Fibroblast of the aortic adventitia (primary cell): Measurements from ENCODE around the gene KRT72. TPM values are rescaled to one million over a fixed set of nuclear protein-coding genes. Genes with fewer than 3 reads are reported as not detected.

Source experiments
- DNase-seq: peaks from one replicate; pipeline ENCODE4 v3.0.0-alpha.2; 2010; ENCODE audit warnings: low read depth
- H3K4me3 ChIP-seq: 2 replicates; pipeline ENCODE4 v1.5.1; 2011; ENCODE audit warnings: low read depth, mild to moderate bottlenecking, control low read depth, low read length, moderate library complexity
- CTCF ChIP-seq: IDR thresholded peaks from 2 replicates; pipeline ENCODE4 v1.5.1; 2011; ENCODE audit warnings: mild to moderate bottlenecking, low read length, control low read depth, inconsistent platforms; ENCODE audit not compliant: insufficient read depth
- total RNA-seq: library from RNA; depleted of rRNA; stranded (reverse); fragments of >200 nt; gene quantifications from 2 replicates; pipeline ENCODE4 v1.2.3, GENCODE V29; 2012; ENCODE audit warnings: low replicate concordance

The KRT72 gene
- total RNA-seq, 1 donor, result not detected

- no peak for DNase-seq
- no peak for TF ChIP-seq CTCF
These were observed 48.5 kb downstream of the KRT72 start, which contains the start of gene KRT71 for GRCh38 chr12:52552681-52553195. TSS of gene KRT71 (minus strand) at chr12:52553145. CDS start at chr12:52553077, 68 bp downstream.

GRCh38 chr12:52552055-52552454 is 49.2 kb downstream of the KRT72 start:
- DNase-seq, result no peak
- no peak for TF ChIP-seq CTCF
- no peak overlapping the region for H3K4me3 ChIP-seq

More at GRCh38 chr12:52552681-52553195, 48.5 kb downstream of the KRT72 start, which contains the start of gene KRT71:
- no peak within 1 kb of the TSS for H3K4me3 ChIP-seq

GRCh38 chr12:52551216-52551865 is 49.9 kb downstream of the KRT72 start:
- DNase-seq, result no peak
- no peak overlapping the region for H3K4me3 ChIP-seq
- no peak for TF ChIP-seq CTCF

- DNase-seq, result no peak
- no peak overlapping the region for H3K4me3 ChIP-seq
- no peak for TF ChIP-seq CTCF
These were observed 55.1 kb downstream of the KRT72 start for GRCh38 chr12:52546126-52546525.

GRCh38 chr12:52543985-52544883 is 57.0 kb downstream of the KRT72 start:
- H3K4me3 ChIP-seq, result no peak overlapping the region
- DNase-seq, result no peak
- TF ChIP-seq CTCF, result no peak

GRCh38 chr12:52542785-52543318 is 58.4 kb downstream of the KRT72 start:
- no peak for TF ChIP-seq CTCF
- H3K4me3 ChIP-seq, result no peak overlapping the region
- no peak for DNase-seq
